Liver (tissue), 3 donors: Measurements from ENCODE around the gene VIM.

Experiments used
- JUND ChIP-seq, 2 donors: IDR thresholded peaks; 2 replicates each; pipeline ENCODE4 v1.6.1; 2016; ENCODE audit warnings: antibody characterized with exemption in 2 of 2
- RXRA ChIP-seq, 2 donors: IDR thresholded peaks; 2 replicates each; pipeline ENCODE4 v1.6.1; 2017 to 2018; ENCODE audit warnings: antibody characterized with exemption in 2 of 2, mild to moderate bottlenecking in 1 of 2
- TAF1 ChIP-seq: conservative IDR thresholded peaks from 2 replicates; pipeline ENCODE4 v1.6.1; 2016; ENCODE audit warnings: antibody characterized with exemption, mild to moderate bottlenecking
- TF ChIP-seq, protein P1 (sequence below): fragments of 150-350 bp; IDR thresholded peaks from 2 replicates; pipeline ENCODE4 v1.5.1; 2017; ENCODE audit warnings: improper control_type of control experiment, low read depth, low read length; ENCODE audit not compliant: missing input control
- TF ChIP-seq, protein P2 (sequence below): IDR thresholded peaks from 2 replicates; pipeline ENCODE4 v1.6.1; 2016; ENCODE audit warnings: antibody characterized with exemption
- donor health status: healthy.
- donor health status: healthy.

DNA sequence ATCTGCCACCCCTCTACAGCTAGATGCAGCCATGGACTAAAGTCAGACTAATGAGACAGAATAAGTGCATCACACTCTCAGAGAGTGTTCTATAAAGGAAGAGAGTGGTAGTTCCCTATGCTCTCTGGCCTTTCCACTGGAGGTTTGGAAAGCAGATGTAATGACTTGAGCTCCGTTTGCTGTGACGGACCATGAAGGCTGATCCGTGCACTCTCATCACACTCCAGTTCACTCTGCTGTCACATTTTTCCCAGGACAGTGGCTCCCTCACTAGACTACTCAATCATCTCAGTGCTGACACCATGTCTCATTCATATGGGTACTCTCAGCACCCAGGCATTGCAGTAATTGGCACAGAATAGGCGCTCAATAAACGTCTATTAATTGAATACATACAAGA is 46.9 kb upstream of the VIM start:
- TF ChIP-seq, protein P1, sequence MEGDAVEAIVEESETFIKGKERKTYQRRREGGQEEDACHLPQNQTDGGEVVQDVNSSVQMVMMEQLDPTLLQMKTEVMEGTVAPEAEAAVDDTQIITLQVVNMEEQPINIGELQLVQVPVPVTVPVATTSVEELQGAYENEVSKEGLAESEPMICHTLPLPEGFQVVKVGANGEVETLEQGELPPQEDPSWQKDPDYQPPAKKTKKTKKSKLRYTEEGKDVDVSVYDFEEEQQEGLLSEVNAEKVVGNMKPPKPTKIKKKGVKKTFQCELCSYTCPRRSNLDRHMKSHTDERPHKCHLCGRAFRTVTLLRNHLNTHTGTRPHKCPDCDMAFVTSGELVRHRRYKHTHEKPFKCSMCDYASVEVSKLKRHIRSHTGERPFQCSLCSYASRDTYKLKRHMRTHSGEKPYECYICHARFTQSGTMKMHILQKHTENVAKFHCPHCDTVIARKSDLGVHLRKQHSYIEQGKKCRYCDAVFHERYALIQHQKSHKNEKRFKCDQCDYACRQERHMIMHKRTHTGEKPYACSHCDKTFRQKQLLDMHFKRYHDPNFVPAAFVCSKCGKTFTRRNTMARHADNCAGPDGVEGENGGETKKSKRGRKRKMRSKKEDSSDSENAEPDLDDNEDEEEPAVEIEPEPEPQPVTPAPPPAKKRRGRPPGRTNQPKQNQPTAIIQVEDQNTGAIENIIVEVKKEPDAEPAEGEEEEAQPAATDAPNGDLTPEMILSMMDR, result no peak
- TF ChIP-seq JUND (IDR thresholded peaks at IDR 0.05) (no peak), TAF1 (no peak), RXRA (IDR thresholded peaks at IDR 0.05) (no peak)
- TF ChIP-seq, protein P2, sequence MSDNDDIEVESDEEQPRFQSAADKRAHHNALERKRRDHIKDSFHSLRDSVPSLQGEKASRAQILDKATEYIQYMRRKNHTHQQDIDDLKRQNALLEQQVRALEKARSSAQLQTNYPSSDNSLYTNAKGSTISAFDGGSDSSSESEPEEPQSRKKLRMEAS, result no peak
